GM12872 (cell line): ENCODE measurements around the gene EIF4G3.

Experiments used
- TF ChIP-seq, protein P1 (sequence below): IDR thresholded peaks from 3 replicates; pipeline ENCODE4 v1.5.1; 2011; ENCODE audit warnings: low read depth, mild to moderate bottlenecking, low read length, moderate library complexity; ENCODE audit not compliant: insufficient read depth

The EIF4G3 gene

DNA sequence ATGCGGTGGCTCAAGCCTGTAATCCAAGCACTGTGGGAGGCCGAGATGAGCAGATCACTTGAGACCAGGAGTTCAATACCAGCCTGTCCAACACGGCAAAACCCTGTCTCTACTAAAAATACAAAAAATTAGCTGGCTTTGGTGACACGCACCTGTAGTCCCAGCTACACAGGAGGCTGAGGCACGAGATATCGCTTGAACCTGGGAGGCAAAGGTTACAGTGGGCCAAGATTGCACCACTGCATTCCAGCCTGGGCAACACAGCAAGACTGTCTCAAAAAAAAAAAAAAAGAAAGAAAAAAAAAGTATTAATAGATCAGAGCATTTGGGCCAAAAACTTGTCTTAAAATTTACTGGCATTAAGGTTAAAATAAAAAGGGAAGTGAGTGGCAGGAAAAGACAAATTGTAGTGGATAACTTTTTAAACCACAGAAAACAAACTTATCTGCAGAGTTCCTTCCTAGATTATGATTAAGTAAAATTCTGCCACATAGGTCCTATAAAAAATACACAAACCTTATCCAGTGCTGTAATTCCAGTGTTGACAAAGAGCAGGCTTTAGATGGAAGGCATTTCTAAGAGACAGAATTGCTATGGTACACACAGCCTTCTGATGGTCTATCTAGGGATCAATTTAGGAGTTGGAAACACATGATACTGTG lies 53.3 kb downstream of the EIF4G3 start:
- TF ChIP-seq, protein P1, sequence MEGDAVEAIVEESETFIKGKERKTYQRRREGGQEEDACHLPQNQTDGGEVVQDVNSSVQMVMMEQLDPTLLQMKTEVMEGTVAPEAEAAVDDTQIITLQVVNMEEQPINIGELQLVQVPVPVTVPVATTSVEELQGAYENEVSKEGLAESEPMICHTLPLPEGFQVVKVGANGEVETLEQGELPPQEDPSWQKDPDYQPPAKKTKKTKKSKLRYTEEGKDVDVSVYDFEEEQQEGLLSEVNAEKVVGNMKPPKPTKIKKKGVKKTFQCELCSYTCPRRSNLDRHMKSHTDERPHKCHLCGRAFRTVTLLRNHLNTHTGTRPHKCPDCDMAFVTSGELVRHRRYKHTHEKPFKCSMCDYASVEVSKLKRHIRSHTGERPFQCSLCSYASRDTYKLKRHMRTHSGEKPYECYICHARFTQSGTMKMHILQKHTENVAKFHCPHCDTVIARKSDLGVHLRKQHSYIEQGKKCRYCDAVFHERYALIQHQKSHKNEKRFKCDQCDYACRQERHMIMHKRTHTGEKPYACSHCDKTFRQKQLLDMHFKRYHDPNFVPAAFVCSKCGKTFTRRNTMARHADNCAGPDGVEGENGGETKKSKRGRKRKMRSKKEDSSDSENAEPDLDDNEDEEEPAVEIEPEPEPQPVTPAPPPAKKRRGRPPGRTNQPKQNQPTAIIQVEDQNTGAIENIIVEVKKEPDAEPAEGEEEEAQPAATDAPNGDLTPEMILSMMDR = no peak

DNA sequence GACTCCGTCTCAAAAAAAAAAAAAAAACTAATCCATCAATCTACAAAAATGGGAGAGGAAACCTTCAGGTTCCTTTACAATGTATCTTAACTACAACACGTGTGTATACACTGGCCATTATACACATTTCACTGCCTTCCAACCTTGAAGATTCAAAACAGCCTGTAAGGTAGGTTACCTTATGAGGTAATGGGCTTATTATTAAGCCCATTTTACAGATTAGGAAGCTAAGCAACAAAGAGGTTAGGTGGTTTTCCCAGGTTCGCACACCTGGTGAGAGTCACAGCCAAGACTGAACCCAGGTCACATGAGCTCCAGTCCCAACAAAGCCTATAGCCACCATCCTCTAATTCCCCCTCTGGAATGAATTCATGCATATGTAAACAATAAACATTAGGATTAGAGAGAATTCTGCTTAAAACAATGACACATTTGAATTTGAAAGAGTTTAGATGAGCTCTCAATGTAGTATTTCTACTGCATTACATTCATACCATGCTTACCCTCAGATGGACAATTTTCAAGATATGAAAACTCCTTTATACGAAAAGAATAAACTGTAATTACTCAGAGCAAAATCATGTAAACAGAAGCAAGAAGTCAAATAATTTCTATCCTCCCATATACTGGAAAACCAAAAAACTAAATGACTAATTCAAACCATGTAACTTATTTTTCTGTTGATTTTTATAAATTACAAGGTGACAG lies 54.8 kb downstream of the EIF4G3 start:
- TF ChIP-seq, protein P1 = no peak

DNA sequence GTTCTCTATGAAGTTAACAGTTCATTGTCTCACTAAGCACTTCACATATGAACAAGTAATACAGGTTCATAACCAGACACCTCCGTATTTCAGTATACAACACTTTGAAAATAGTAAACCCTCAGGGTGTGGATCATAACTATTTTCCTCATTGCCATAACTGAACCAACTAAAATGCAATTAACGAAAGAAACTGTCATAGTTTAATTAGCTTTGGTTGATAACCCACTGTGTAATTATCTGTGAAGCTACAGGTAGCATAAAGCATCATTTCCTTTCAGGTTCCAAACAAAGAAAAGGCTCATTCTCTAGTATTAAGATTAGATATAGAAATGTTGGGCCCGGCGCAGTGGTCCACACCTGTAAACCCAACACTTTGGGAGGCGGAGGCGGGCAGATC lies 58.5 kb downstream of the EIF4G3 start:
- TF ChIP-seq, protein P1 = no peak

DNA sequence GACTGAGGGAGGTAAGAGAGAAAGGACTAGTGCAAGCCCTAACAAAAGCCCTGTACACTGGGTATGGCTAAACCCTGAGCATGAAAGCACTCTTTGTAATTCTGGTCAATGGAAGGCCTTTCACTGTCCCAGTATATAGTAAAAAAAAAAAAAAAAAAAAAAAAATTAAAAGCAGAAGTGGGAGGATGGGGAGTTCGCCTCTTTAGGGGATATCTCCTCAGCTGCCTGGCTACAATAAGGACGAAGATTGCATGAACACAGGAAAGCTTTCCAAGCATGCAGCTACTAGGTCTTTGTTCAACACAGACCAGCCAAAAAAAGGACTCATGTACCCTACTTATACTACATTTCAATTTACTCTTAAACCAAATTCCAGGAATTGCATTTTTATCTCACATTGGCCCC lies 59.1 kb downstream of the EIF4G3 start:
- TF ChIP-seq, protein P1 = no peak

DNA sequence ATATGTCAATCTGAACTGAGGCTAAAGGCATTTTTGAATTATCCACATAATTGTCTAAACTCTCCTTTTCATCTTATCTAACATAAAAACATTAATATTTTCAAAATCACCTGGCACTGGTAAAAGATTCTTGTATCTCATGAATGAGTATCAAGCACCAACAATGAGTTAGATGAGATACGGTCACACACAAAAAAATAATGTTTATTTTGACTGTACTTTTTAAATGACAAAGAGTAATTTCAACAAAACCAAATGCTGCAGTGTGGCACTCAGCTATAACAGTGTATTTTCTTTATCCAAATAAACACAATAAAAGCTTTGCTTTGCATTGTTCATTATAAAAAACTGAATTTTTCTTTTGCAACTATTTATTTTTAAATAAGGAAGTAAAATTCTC lies 59.5 kb downstream of the EIF4G3 start:
- TF ChIP-seq, protein P1 = no peak

DNA sequence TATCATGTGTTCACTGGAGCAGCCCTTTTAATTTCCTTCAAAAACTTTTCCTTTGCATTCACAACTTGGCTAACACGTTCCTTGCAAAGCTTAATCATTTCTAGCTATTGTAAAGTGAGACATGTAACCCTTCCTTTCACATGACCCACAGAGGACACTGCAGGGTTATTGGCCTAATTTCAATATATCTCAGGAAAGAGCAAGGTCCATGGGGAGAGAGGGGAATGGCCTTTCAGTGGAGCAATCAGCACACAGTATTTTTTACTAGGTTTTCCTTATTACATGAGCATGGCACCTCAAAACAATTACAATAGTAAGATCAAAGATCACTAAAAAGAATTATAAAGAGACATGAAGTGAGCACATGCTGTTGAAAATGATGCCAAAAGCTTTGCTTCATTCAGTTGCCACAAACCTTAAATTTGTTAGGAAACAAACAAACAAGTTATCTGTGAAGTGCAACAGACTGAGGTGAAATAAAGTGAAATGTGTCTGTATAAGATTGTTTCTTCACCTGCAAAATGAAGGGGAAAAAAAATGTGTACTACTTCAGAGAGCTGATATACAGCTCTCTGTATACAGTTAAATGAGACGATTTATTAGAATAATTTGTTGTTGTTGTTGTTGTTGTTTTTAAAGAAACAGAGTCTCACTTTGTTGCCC lies 61.5 kb downstream of the EIF4G3 start:
- TF ChIP-seq, protein P1 = no peak

DNA sequence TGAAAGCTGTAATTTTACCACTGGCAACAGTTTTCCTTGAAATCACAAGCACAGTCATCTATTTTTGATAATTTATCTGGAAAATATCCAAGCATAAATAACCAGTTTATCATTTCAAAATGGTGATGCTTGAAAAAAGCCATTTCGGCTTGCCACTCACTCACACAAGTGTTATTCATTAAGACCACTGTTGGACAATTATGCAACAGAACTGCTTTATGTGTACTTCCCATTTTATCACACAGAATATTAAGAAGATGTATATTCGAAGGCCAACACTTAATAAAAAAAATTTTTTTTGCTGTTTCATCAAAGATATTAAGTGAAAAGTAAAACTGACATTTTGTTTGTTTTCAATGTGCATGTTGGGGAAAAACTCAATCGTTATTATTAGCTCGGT lies 62.3 kb downstream of the EIF4G3 start:
- TF ChIP-seq, protein P1 = no peak
